Esophagus squamous epithelium (tissue), 4 donors: ENCODE data around the gene HTR3B.

Experiments
- CTCF ChIP-seq, 6 experiments: fragments of 450-650 bp in 4 of 6; fragments of 200-600 bp in 2 of 6; sonication (generic) in 2 of 6; IDR thresholded peaks; one replicate each; pipeline ENCODE4 v1.5.1; 2016 to 2019; ENCODE audit warnings: antibody characterized with exemption in 6 of 6, mild to moderate bottlenecking in 4 of 6, moderate library complexity in 4 of 6
- POLR2A ChIP-seq, 4 donors: fragments of 450-650 bp; IDR thresholded peaks; one replicate each; pipeline ENCODE4 v1.6.1; 2017; ENCODE audit warnings: antibody characterized with exemption in 4 of 4, mild to moderate bottlenecking in 4 of 4, moderate library complexity in 3 of 4

- TF ChIP-seq POLR2A (IDR thresholded peaks at IDR 0.05) (no peak), CTCF (IDR thresholded peaks at IDR 0.05) (no peak)
Observed at GRCh38 chr11:113951537-113951936, 46.9 kb downstream of the HTR3B start.
